CD4-positive, alpha-beta T cell (primary cell): ENCODE results near the gene DHX30. TPM values are rescaled to one million over a fixed set of nuclear protein-coding genes. Genes with fewer than 3 reads are reported as not detected.

Source experiments
- ATAC-seq: fragments of 200-7000 bp; cut with Tn5 transposase; one replicate; pipeline ENCODE4 v1.10.0; 2022; ENCODE audit warnings: mild to moderate bottlenecking; ENCODE audit not compliant: poor library complexity
- CTCF ChIA-PET: fragments of 350-600 bp; sonication (Branson Sonifier 250); formaldehyde crosslinking; loops from one replicate; lab custom pipeline; 2021; ENCODE audit warnings: antibody characterized with exemption, inconsistent platforms; lab: Charles Lee
- POLR2A ChIA-PET: fragments of 350-600 bp; sonication (Branson Sonifier 250); formaldehyde crosslinking; loops from one replicate; lab custom pipeline; 2021; ENCODE audit warnings: antibody characterized with exemption, inconsistent platforms; lab: Charles Lee
- DNase-seq, 14 experiments: peaks; one replicate each; pipeline ENCODE4 v3.0.0-alpha.2; 2013 to 2020; ENCODE audit warnings: mixed read lengths in 2 of 14
- H3K27ac ChIP-seq, 2 donors: one replicate each; pipeline versions ENCODE4 v1.5.1 to v1.7.0; 2013; ENCODE audit warnings: low read length in 2 of 2, low read depth in 1 of 2, mild to moderate bottlenecking in 1 of 2
- H3K27me3 ChIP-seq, 2 experiments: 1 replicate in 1 of 2; 2 replicates in 1 of 2; pipeline versions ENCODE4 v1.6.1 to v1.7.0; 2013; ENCODE audit warnings: low read length in 2 of 2, control low read depth in 1 of 2, mild to moderate bottlenecking in 1 of 2, moderate library complexity in 1 of 2; ENCODE audit not compliant: insufficient read depth in 2 of 2, control insufficient read depth in 1 of 2
- H3K36me3 ChIP-seq: one replicate; pipeline ENCODE4 v1.6.1; 2013; ENCODE audit warnings: low read length, control low read depth; ENCODE audit not compliant: insufficient read depth
- H3K4me1 ChIP-seq: one replicate; pipeline ENCODE4 v1.6.1; 2013; ENCODE audit warnings: low read length, control low read depth; ENCODE audit not compliant: insufficient read depth
- H3K4me3 ChIP-seq: one replicate; pipeline ENCODE4 v1.5.1; 2013; ENCODE audit warnings: mild to moderate bottlenecking, low read length, moderate library complexity
- H3K9me3 ChIP-seq, 2 experiments: 1 replicate in 1 of 2; 2 replicates in 1 of 2; pipeline versions ENCODE4 v1.6.1 to v1.7.0; 2013; ENCODE audit warnings: low read length in 2 of 2, mild to moderate bottlenecking in 2 of 2, control low read depth in 1 of 2, moderate library complexity in 1 of 2; ENCODE audit not compliant: control insufficient read depth in 1 of 2, insufficient read depth in 1 of 2
- H3K27ac Mint-ChIP-seq: one replicate; pipeline ENCODE4 v1.8.0; 2020; ENCODE audit warnings: mixed read lengths
- H3K27me3 Mint-ChIP-seq: one replicate; pipeline ENCODE4 v1.8.0; 2021; ENCODE audit warnings: mixed read lengths
- H3K36me3 Mint-ChIP-seq: one replicate; pipeline ENCODE4 v1.8.0; 2021; ENCODE audit warnings: low read depth, mixed read lengths
- H3K4me1 Mint-ChIP-seq: one replicate; pipeline ENCODE4 v1.8.0; 2021; ENCODE audit warnings: low read depth, mixed read lengths
- H3K4me3 Mint-ChIP-seq: one replicate; pipeline ENCODE4 v1.8.0; 2020; ENCODE audit warnings: mild to moderate bottlenecking, mixed read lengths
- H3K9me3 Mint-ChIP-seq: one replicate; pipeline ENCODE4 v1.8.0; 2020; ENCODE audit warnings: mixed read lengths
- CTCF ChIP-seq: fragments of 200-600 bp; IDR thresholded peaks from one replicate; pipeline ENCODE4 v1.8.0; 2022; ENCODE audit warnings: antibody characterized with exemption, mild to moderate bottlenecking
- intact Hi-C, 2 experiments: fragments of 100-400 bp; cut with DNase I in 1 of 2; cut with micrococcal nuclease in 1 of 2; formaldehyde crosslinking; loops; one replicate each; pipeline versions ENCODE4 v1.15.1 to v1.9.0; 2023 to 2025; cut with DNase I, micrococcal nuclease
- total RNA-seq, 174 experiments: library from RNA in 2 of 174; stranded (reverse) in 2 of 174; gene quantifications; one replicate each; pipeline ENCODE4 v1.2.3 and lab custom pipeline; 2021 to 2026

The DHX30 gene
- total RNA-seq, 2 experiments from 2014 or later = 75.1 to 75.6 TPM

GRCh38 chr3:47892286-47893040 is 89.5 kb downstream of the DHX30 start:
- Mint-ChIP-seq H3K27me3 (no peaks in the 10 kb centered on the region), H3K9me3 (no peaks in the 10 kb centered on the region), H3K27ac (no peak overlapping the region), H3K36me3 (peaks cover 36% of the 10 kb centered on the region), H3K4me3 (no peak overlapping the region), H3K4me1 (peaks cover 6% of the 10 kb centered on the region)
- CTCF ChIA-PET = no interaction called here
- no peaks in the 10 kb centered on the region for H3K9me3 ChIP-seq
- H3K4me3 ChIP-seq = no peak overlapping the region
- H3K36me3 ChIP-seq = peaks cover 26% of the 10 kb centered on the region
- H3K27ac ChIP-seq = no peak overlapping the region
- no peaks in the 10 kb centered on the region for H3K27me3 ChIP-seq
- ATAC-seq (no peak), DNase-seq (no peak)
- peaks cover under 1% of the 10 kb centered on the region for H3K4me1 ChIP-seq
- intact Hi-C loops = no loop called here
- POLR2A ChIA-PET = no interaction called here
- TF ChIP-seq CTCF = no peak

- Histone ChIP-seq H3K36me3 (peaks cover 20% of the 10 kb centered on the region), H3K4me1 (peaks cover 7% of the 10 kb centered on the region), H3K27ac (no peak overlapping the region), H3K4me3 (no peak overlapping the region), H3K27me3 (no peaks in the 10 kb centered on the region), H3K9me3 (no peaks in the 10 kb centered on the region)
- H3K27me3 Mint-ChIP-seq = no peaks in the 10 kb centered on the region
- H3K4me3 Mint-ChIP-seq = no peak overlapping the region
- H3K9me3 Mint-ChIP-seq = no peaks in the 10 kb centered on the region
- peaks cover 29% of the 10 kb centered on the region for H3K4me1 Mint-ChIP-seq
- POLR2A ChIA-PET = no interaction called here
- no peak for DNase-seq
- intact Hi-C loops = no loop called here
- H3K27ac Mint-ChIP-seq = no peak overlapping the region
- no peak for TF ChIP-seq CTCF
- peaks cover 29% of the 10 kb centered on the region for H3K36me3 Mint-ChIP-seq
- ATAC-seq = no peak
- CTCF ChIA-PET = no interaction called here
These were observed 92.3 kb downstream of the DHX30 start for GRCh38 chr3:47895241-47895640.

GRCh38 chr3:47896736-47897135 is 93.8 kb downstream of the DHX30 start:
- Histone ChIP-seq H3K27ac (no peak overlapping the region), H3K4me1 (peaks cover 7% of the 10 kb centered on the region), H3K36me3 (peaks cover 17% of the 10 kb centered on the region), H3K27me3 (no peaks in the 10 kb centered on the region), H3K9me3 (no peaks in the 10 kb centered on the region), H3K4me3 (no peak overlapping the region)
- ATAC-seq = no peak
- DNase-seq = no peak
- no peak overlapping the region for H3K4me3 Mint-ChIP-seq
- no peak for TF ChIP-seq CTCF
- CTCF ChIA-PET = no interaction called here
- H3K36me3 Mint-ChIP-seq = peaks cover 25% of the 10 kb centered on the region
- intact Hi-C loops = no loop called here
- no peak overlapping the region for H3K27ac Mint-ChIP-seq
- H3K4me1 Mint-ChIP-seq = peaks cover 29% of the 10 kb centered on the region
- no peaks in the 10 kb centered on the region for H3K27me3 Mint-ChIP-seq
- POLR2A ChIA-PET = no interaction called here
- no peaks in the 10 kb centered on the region for H3K9me3 Mint-ChIP-seq
